H1 (cell line): ENCODE data around the gene SNCAIP. TPM values are rescaled to one million over a fixed set of nuclear protein-coding genes. Genes with fewer than 3 reads are reported as not detected.

Source experiments
- CTCF ChIA-PET: fragments of 300-600 bp; sonication (Branson Sonifier 250); formaldehyde crosslinking; loops from one replicate; lab custom pipeline; 2021; ENCODE audit not compliant: partially characterized antibody; lab: Charles Lee
- POLR2A ChIA-PET: fragments of 300-600 bp; sonication (Branson Sonifier 250); formaldehyde crosslinking; loops from one replicate; lab custom pipeline; 2021; ENCODE audit warnings: inconsistent platforms; ENCODE audit not compliant: partially characterized antibody; lab: Charles Lee
- DNase-seq, 2 experiments: peaks; one replicate each; pipeline versions ENCODE4 v3.0.0 to v3.0.0-alpha.2; 2010 to 2022; ENCODE audit warnings: low spot score in 2 of 2, low read depth in 1 of 2, mixed read lengths in 1 of 2
- FAIRE-seq: peaks from 2 replicates; lab custom pipeline; 2011; peaks lifted over from hg19 to GRCh38; lab: Jason Lieb, UNC
- H2AFZ ChIP-seq: 2 replicates; pipeline ENCODE4 v1.8.1; 2012; ENCODE audit warnings: low read length, inconsistent platforms
- H2AK5ac ChIP-seq: 2 replicates; pipeline ENCODE4 v1.6.1; 2013; ENCODE audit warnings: low read depth, low read length
- H2BK120ac ChIP-seq: replicated peaks from 2 replicates; pipeline ENCODE3; 2013; ENCODE audit warnings: low read depth, low read length, inconsistent platforms
- H2BK12ac ChIP-seq: 2 replicates; pipeline ENCODE4 v1.6.1; 2013; ENCODE audit warnings: low read depth, low read length
- H2BK15ac ChIP-seq: 2 replicates; pipeline ENCODE4 v1.6.1; 2013; ENCODE audit warnings: low read length
- H2BK20ac ChIP-seq: 2 replicates; pipeline ENCODE4 v1.6.1; 2013; ENCODE audit warnings: low read length
- H2BK5ac ChIP-seq: 2 replicates; pipeline ENCODE4 v1.6.1; 2013; ENCODE audit warnings: low read depth, low read length
- H3K14ac ChIP-seq: 2 replicates; pipeline ENCODE4 v1.6.1; 2013; ENCODE audit warnings: inconsistent platforms; ENCODE audit not compliant: insufficient read length
- H3K18ac ChIP-seq: 2 replicates; pipeline ENCODE4 v1.6.1; 2013; ENCODE audit warnings: low read length; ENCODE audit errors: extremely low read depth
- H3K23ac ChIP-seq: 2 replicates; pipeline ENCODE4 v1.6.1; 2013; ENCODE audit warnings: inconsistent platforms; ENCODE audit not compliant: insufficient read length
- H3K23me2 ChIP-seq: 2 replicates; pipeline ENCODE4 v1.6.1; 2013; ENCODE audit warnings: low read depth, low read length
- H3K27ac ChIP-seq: 2 replicates; pipeline ENCODE4 v1.6.1; 2011; ENCODE audit warnings: low read depth, low read length, inconsistent platforms
- H3K27me3 ChIP-seq, 4 experiments: replicated peaks in 1 of 4; 1 replicate in 1 of 4; 2 replicates in 3 of 4; pipeline versions ENCODE4 v1.6.1 to v1.8.1; 2011 to 2013; ENCODE audit warnings: low read length in 3 of 4, mild to moderate bottlenecking in 3 of 4, inconsistent platforms in 2 of 4, mixed read lengths in 2 of 4, moderate library complexity in 1 of 4; ENCODE audit not compliant: control insufficient read depth in 3 of 4, insufficient read depth in 3 of 4; ENCODE audit errors: extremely low read depth in 1 of 4
- H3K36me3 ChIP-seq, 4 experiments: 2 replicates each; pipeline versions ENCODE4 v1.6.1 to v1.8.1; 2011 to 2013; ENCODE audit warnings: mild to moderate bottlenecking in 4 of 4, low read length in 3 of 4, moderate library complexity in 2 of 4, control low read depth in 1 of 4, inconsistent platforms in 1 of 4; ENCODE audit not compliant: insufficient read depth in 4 of 4, control insufficient read depth in 2 of 4
- H3K4ac ChIP-seq: replicated peaks from 2 replicates; pipeline ENCODE3; 2013; ENCODE audit warnings: low read length, low read depth, mixed read lengths, inconsistent platforms; ENCODE audit not compliant: insufficient read length
- H3K4me1 ChIP-seq, 4 experiments: replicated peaks in 1 of 4; 1 replicate in 1 of 4; 2 replicates in 3 of 4; pipeline versions ENCODE4 v1.6.1 to v1.8.1; 2011 to 2013; ENCODE audit warnings: low read length in 3 of 4, inconsistent platforms in 2 of 4, mixed read lengths in 1 of 4; ENCODE audit not compliant: insufficient read depth in 4 of 4, control insufficient read depth in 3 of 4
- H3K4me2 ChIP-seq, 2 experiments: 2 replicates each; pipeline versions ENCODE4 v1.6.1 to v1.8.1; 2011 to 2013; ENCODE audit warnings: low read depth in 2 of 2, low read length in 2 of 2, control low read depth in 1 of 2, inconsistent platforms in 1 of 2, mild to moderate bottlenecking in 1 of 2; ENCODE audit not compliant: insufficient read depth in 1 of 2
- H3K4me3 ChIP-seq, 4 experiments: fragments of 200-600, 300-600 bp in 1 of 4; sonication (generic), shearing (Covaris generic), sonication (Bioruptor Twin) in 1 of 4; 2 replicates each; pipeline versions ENCODE4 v1.5.1 to v1.8.1; 2011 to 2016; ENCODE audit warnings: low read length in 4 of 4, low read depth in 3 of 4, control low read depth in 2 of 4, inconsistent platforms in 2 of 4, mild to moderate bottlenecking in 2 of 4, mixed read lengths in 1 of 4, moderate library complexity in 1 of 4; ENCODE audit not compliant: insufficient read depth in 2 of 4; ENCODE audit errors: extremely low read depth in 1 of 4
- H3K56ac ChIP-seq: replicated peaks from 2 replicates; pipeline ENCODE3; 2013; ENCODE audit warnings: low read depth, mild to moderate bottlenecking, mixed read lengths, low read length, inconsistent platforms; ENCODE audit not compliant: insufficient read length
- H3K79me1 ChIP-seq: 2 replicates; pipeline ENCODE4 v1.6.1; 2013; ENCODE audit warnings: low read depth, low read length, control low read depth
- H3K79me2 ChIP-seq, 2 experiments: 2 replicates each; pipeline versions ENCODE4 v1.6.1 to v1.8.1; 2012 to 2013; ENCODE audit warnings: low read length in 2 of 2, mild to moderate bottlenecking in 2 of 2, inconsistent platforms in 1 of 2; ENCODE audit not compliant: insufficient read depth in 2 of 2, control insufficient read depth in 1 of 2
- H3K9ac ChIP-seq, 4 experiments: replicated peaks in 1 of 4; 1 replicate in 1 of 4; 2 replicates in 3 of 4; pipeline versions ENCODE4 v1.6.1 to v1.8.1; 2011 to 2013; ENCODE audit warnings: low read depth in 3 of 4, low read length in 3 of 4, control low read depth in 2 of 4, mild to moderate bottlenecking in 2 of 4, moderate library complexity in 2 of 4, inconsistent platforms in 1 of 4; ENCODE audit errors: extremely low read depth in 1 of 4
- H3K9me3 ChIP-seq, 2 experiments: 2 replicates each; pipeline versions ENCODE4 v1.6.1 to v1.8.1; 2012 to 2013; ENCODE audit warnings: mild to moderate bottlenecking in 2 of 2, moderate library complexity in 2 of 2, control low read depth in 1 of 2, inconsistent platforms in 1 of 2, low read depth in 1 of 2, low read length in 1 of 2, mixed read lengths in 1 of 2; ENCODE audit not compliant: insufficient read depth in 2 of 2
- H4K20me1 ChIP-seq, 2 experiments: replicated peaks in 1 of 2; 2 replicates each; pipeline versions ENCODE3 to v1.8.1; 2011 to 2013; ENCODE audit warnings: inconsistent platforms in 2 of 2, low read length in 2 of 2, mild to moderate bottlenecking in 1 of 2; ENCODE audit not compliant: insufficient read depth in 2 of 2, control insufficient read depth in 1 of 2
- H4K5ac ChIP-seq: 2 replicates; pipeline ENCODE4 v1.6.1; 2013; ENCODE audit warnings: low read length, low read depth, mixed read lengths, inconsistent platforms; ENCODE audit not compliant: insufficient read length
- H4K8ac ChIP-seq: 2 replicates; pipeline ENCODE4 v1.8.0; 2013; ENCODE audit warnings: mild to moderate bottlenecking, moderate library complexity, low read length, inconsistent platforms; ENCODE audit not compliant: insufficient read depth; ENCODE audit errors: extremely low read depth
- H4K91ac ChIP-seq: replicated peaks from 2 replicates; pipeline ENCODE3; 2013; ENCODE audit warnings: low read length, mixed read lengths, inconsistent platforms; ENCODE audit not compliant: insufficient read length
- GTF2F1 ChIP-seq: IDR thresholded peaks from 2 replicates; pipeline ENCODE4 v1.6.1; 2012; ENCODE audit warnings: low read depth, low read length, improper control_type of control experiment, borderline replicate concordance
- HDAC6 ChIP-seq: IDR thresholded peaks from one replicate; pipeline ENCODE4 v1.7.1; 2012; ENCODE audit warnings: low read depth, mild to moderate bottlenecking, inconsistent platforms, low read length, moderate library complexity
- RAD21 ChIP-seq, 2 experiments: IDR thresholded peaks in 1 of 2; conservative IDR thresholded peaks in 1 of 2; 2 replicates each; pipeline ENCODE4 v1.6.1; 2011; ENCODE audit warnings: low read depth in 2 of 2, low read length in 2 of 2, improper control_type of control experiment in 1 of 2, inconsistent platforms in 1 of 2, mild to moderate bottlenecking in 1 of 2, moderate library complexity in 1 of 2
- SUZ12 ChIP-seq: fragments of 200-600 bp; sonication (generic); IDR thresholded peaks from 2 replicates; pipeline ENCODE4 v1.6.1; 2012; ENCODE audit warnings: mild to moderate bottlenecking, inconsistent platforms, low read length, moderate library complexity, mixed read lengths
- WGBS, 2 experiments: shearing (Covaris generic) in 1 of 2; methylation state at CpG; one replicate each; pipeline versions ENCODE4 v1.1.6 to v1.1.7; 2013 to 2015; ENCODE audit warnings: low lambda C conversion rate in 2 of 2, mixed read lengths in 2 of 2, inconsistent platforms in 1 of 2, low coverage in 1 of 2, missing lambda C conversion rate in 1 of 2; ENCODE audit not compliant: insufficient replicate concordance in 2 of 2, insufficient coverage in 1 of 2, insufficient read length in 1 of 2; ENCODE audit errors: extremely low coverage in 1 of 2, missing lambda C conversion rate in 1 of 2; 5-methylcytosine and 5-hydroxymethylcytosine counted together
- polyA plus RNA-seq, 7 experiments: library from polyadenylated mRNA; depleted of rRNA in 3 of 7; stranded (reverse) in 5 of 7; unstranded in 2 of 7; fragments of >200 nt in 5 of 7; fragments of 200-250 nt in 2 of 7; gene quantifications; 1 replicate in 5 of 7; 2 replicates in 1 of 7; 4 replicates in 1 of 7; pipeline versions ENCODE4 v1.2.1 to v1.2.3, GENCODE V29; 2011 to 2013; ENCODE audit warnings: missing spikeins in 2 of 7, mixed read lengths in 2 of 7
- total RNA-seq: library from RNA; stranded (reverse); fragmentation: NEBNext Ultra II Directional; extraction: Animal tissue kit (Norgen Biotek cat#: 25700); gene quantifications from 2 replicates; pipeline ENCODE4 v1.2.1, GENCODE V29; 2021

SNCAIP gene
- total and polyA plus RNA-seq, 2 of the 8 experiments (the other 6 are each of a cell fraction or from before 2014, with no cell fraction given) = 3.9 to 9.0 TPM

- Histone ChIP-seq H3K4me2 (no peak overlapping the region), H3K56ac (no peak overlapping the region), H4K8ac (no peak overlapping the region), H3K4me3 (no peak overlapping the region), H3K4me1 (peaks cover 0 to 6% (median 2%) of the 10 kb centered on the region in 4 experiments; a peak in 2 of 7 replicates), H2BK120ac (no peak overlapping the region), H2BK20ac (no peak overlapping the region), H3K4ac (no peak overlapping the region), H3K18ac (no peak overlapping the region), H3K79me2 (no peaks in the 10 kb centered on the region), H4K91ac (no peak overlapping the region), H2BK5ac (no peak overlapping the region), H2AK5ac (no peak overlapping the region), H3K27ac (no peak overlapping the region), H3K23me2 (no peaks in the 10 kb centered on the region), H3K23ac (no peak overlapping the region), H3K79me1 (no peaks in the 10 kb centered on the region), H3K9ac (no peak overlapping the region), H2BK15ac (no peak overlapping the region), H3K9me3 (no peaks in the 10 kb centered on the region), H3K36me3 (no peaks in the 10 kb centered on the region), H2BK12ac (no peak overlapping the region), H4K20me1 (no peaks in the 10 kb centered on the region), H3K27me3 (no peaks in the 10 kb centered on the region), H2AFZ (no peak overlapping the region), H3K14ac (no peak overlapping the region), H4K5ac (no peak overlapping the region)
- 80% methylated on average over 1 of the region's 1 CpG; no CpG with 5 or more reads in 1 of the 2 experiments for WGBS, 2 experiments
- no peak for FAIRE-seq
- CTCF ChIA-PET = interaction anchor here (0.6 to 2.5 kb wide), 7 partner anchors 16 to 576 kb away, joined by 3 to 8 read pairs (median 3); no protein-coding TSS in a partner anchor
- DNase-seq = no peak
- POLR2A ChIA-PET = no interaction called here
- TF ChIP-seq RAD21 (IDR thresholded peaks at IDR 0.05 in 1 of 2, conservative IDR thresholded peaks at IDR 0.05 in 1 of 2; ENCODE audit: low read depth in 2 of 2, low read length in 2 of 2) = no peak
- TF ChIP-seq HDAC6 = no peak
- no peak for TF ChIP-seq SUZ12
- no peak for TF ChIP-seq GTF2F1
Measured at GRCh38 chr5:122400938-122401337, 88.9 kb downstream of the SNCAIP start.
